ENCODE results near the gene LDB3.

DNA sequence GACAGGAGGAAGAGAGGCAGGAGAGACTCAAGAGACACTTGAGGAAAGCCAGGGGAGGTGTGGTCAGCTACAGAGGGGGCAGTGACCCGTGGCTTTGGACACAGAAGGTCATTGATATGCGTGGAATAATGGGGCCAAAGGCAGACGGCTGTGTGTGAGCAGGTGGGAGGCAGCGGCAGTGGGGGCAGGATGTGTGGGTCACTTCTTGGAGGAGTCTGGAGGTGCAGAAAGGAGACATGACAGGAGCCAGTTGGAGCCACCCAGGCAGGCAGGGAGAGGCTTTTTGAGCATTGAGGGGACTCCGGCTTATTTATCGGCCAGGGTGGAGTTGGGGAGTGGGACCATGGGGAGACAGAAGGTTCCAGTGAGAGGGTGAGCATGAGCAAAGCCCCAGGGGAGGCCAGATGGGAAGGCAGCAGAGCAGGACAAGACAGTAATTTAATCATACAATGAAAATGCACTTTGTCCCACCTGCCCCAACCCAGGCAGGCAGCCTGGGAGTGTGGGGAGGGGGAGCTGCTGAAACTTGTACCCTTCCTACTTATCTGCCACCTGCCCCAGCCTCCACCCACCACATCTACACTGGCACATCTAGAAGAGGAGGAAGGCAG lies 5.0 kb downstream of the LDB3 start:
- TF ChIP-seq EZH2 (IDR thresholded peaks at IDR 0.05; ENCODE audit: low read length, unreplicated experiment) = no peak
- no peak for TF ChIP-seq CTCF (conservative IDR thresholded peaks at IDR 0.05; ENCODE audit: low read depth, low read length)
- TF ChIP-seq EZH2phosphoT487 (IDR thresholded peaks at IDR 0.05; ENCODE audit: borderline replicate concordance, low read length) = no peak
